IPS-11a (cell line): ENCODE results near the gene DESI2.
"Not testable (repeated sequence)": the region's sequence is repeated elsewhere in the genome, so short reads cannot be mapped to it uniquely, and the experiment has no call there.

Experiments
- H3K4me3 ChIP-seq: one replicate; pipeline ENCODE4 v1.5.1; 2013; ENCODE audit warnings: low read depth, low read length, control low read depth

Gene DESI2

GRCh38 chr1:244702620-244703019 is 49.7 kb downstream of the DESI2 start:
- no peak overlapping the region for H3K4me3 ChIP-seq

- H3K4me3 ChIP-seq = no peak overlapping the region
Observed at GRCh38 chr1:244704107-244704506, 51.2 kb downstream of the DESI2 start.

GRCh38 chr1:244705261-244706234 is 52.6 kb downstream of the DESI2 start:
- H3K4me3 ChIP-seq = no peak overlapping the region

- no peak overlapping the region for H3K4me3 ChIP-seq
Observed at GRCh38 chr1:244709076-244709475, 56.1 kb downstream of the DESI2 start.

GRCh38 chr1:244709476-244710368 is 56.8 kb downstream of the DESI2 start:
- H3K4me3 ChIP-seq = no peak overlapping the region

- H3K4me3 ChIP-seq = no peak overlapping the region
Observed at GRCh38 chr1:244710474-244711062, 57.6 kb downstream of the DESI2 start.

GRCh38 chr1:244712669-244713068 is 59.7 kb downstream of the DESI2 start:
- H3K4me3 ChIP-seq = no peak overlapping the region

- no peak overlapping the region for H3K4me3 ChIP-seq
Observed at GRCh38 chr1:244713332-244713731, 60.4 kb downstream of the DESI2 start.

- no peak overlapping the region for H3K4me3 ChIP-seq
Observed at GRCh38 chr1:244727871-244728474, 75.0 kb downstream of the DESI2 start.

- H3K4me3 ChIP-seq = peak overlapping the region; percentile 41
Observed at GRCh38 chr1:244730153-244730933, 77.4 kb downstream of the DESI2 start.

- peak overlapping the region; percentile 41 for H3K4me3 ChIP-seq
Observed at GRCh38 chr1:244730934-244731434, 78.1 kb downstream of the DESI2 start.

- H3K4me3 ChIP-seq = no peak overlapping the region
Observed at GRCh38 chr1:244731651-244732050, 78.7 kb downstream of the DESI2 start.

- H3K4me3 ChIP-seq = no peak overlapping the region
Observed at GRCh38 chr1:244732851-244733450, 80.0 kb downstream of the DESI2 start.

GRCh38 chr1:244735404-244735803 is 82.5 kb downstream of the DESI2 start:
- no peak overlapping the region for H3K4me3 ChIP-seq

- H3K4me3 ChIP-seq = no peak overlapping the region
Observed at GRCh38 chr1:244735876-244736561, 83.1 kb downstream of the DESI2 start.

- not testable (repeated sequence) for H3K4me3 ChIP-seq
Observed at GRCh38 chr1:244739140-244739539, 86.2 kb downstream of the DESI2 start.

GRCh38 chr1:244740027-244740617 is 87.2 kb downstream of the DESI2 start:
- not testable (repeated sequence) for H3K4me3 ChIP-seq

GRCh38 chr1:244741692-244742091 is 88.8 kb downstream of the DESI2 start:
- H3K4me3 ChIP-seq = no peak overlapping the region
